SK-N-SH (cell line): ENCODE results near the gene RNF146. TPM values are rescaled to one million over a fixed set of nuclear protein-coding genes. Genes with fewer than 3 reads are reported as not detected.

ENCODE experiments used
- CTCF ChIA-PET: fragments of 300-600, 350-600 bp; formaldehyde crosslinking; extraction: SDS; loops from one replicate; lab custom pipeline; 2021; lab: Yijun Ruan, JAX
- POLR2A ChIA-PET: fragments of 350-600 bp; sonication (Branson Sonifier 250); formaldehyde crosslinking; extraction: SDS; loops from one replicate; lab custom pipeline; 2020; ENCODE audit warnings: antibody characterized with exemption, inconsistent platforms; lab: Yijun Ruan, JAX
- DNase-seq: peaks from one replicate; pipeline ENCODE4 v3.0.0; 2012
- H2AFZ ChIP-seq: fragments of 200-600 bp; sonication (generic); 2 replicates; pipeline ENCODE4 v1.8.1; 2016; ENCODE audit warnings: antibody characterized with exemption, mild to moderate bottlenecking, low read depth
- H3F3A ChIP-seq: fragments of 200-600 bp; sonication (generic); replicated peaks from 2 replicates; pipeline ENCODE3; 2016; ENCODE audit warnings: antibody characterized with exemption, mild to moderate bottlenecking; ENCODE audit not compliant: insufficient read depth
- H3K27ac ChIP-seq, 2 experiments: fragments of 200-500 bp in 1 of 2; fragments of 200-600 bp in 1 of 2; sonication (Bioruptor generic) in 1 of 2; sonication (generic), shearing (Covaris generic) in 1 of 2; 2 replicates each; pipeline versions ENCODE4 v1.5.1 to v1.6.1; 2014 to 2016; ENCODE audit warnings: low read depth in 2 of 2, inconsistent platforms in 1 of 2, low read length in 1 of 2, mild to moderate bottlenecking in 1 of 2, mixed read lengths in 1 of 2
- H3K27me3 ChIP-seq: fragments of 200-600 bp; sonication (generic), shearing (Covaris generic); 2 replicates; pipeline ENCODE4 v1.6.1; 2016; ENCODE audit warnings: mixed run types; ENCODE audit not compliant: insufficient read depth
- H3K36me3 ChIP-seq, 2 experiments: fragments of 200-500 bp in 1 of 2; fragments of 200-600 bp in 1 of 2; sonication (Bioruptor generic) in 1 of 2; sonication (generic) in 1 of 2; replicated peaks in 1 of 2; 2 replicates each; pipeline versions ENCODE3 to v1.5.1; 2014 to 2016; ENCODE audit warnings: low read length in 1 of 2, mild to moderate bottlenecking in 1 of 2; ENCODE audit not compliant: insufficient read depth in 2 of 2, control insufficient read depth in 1 of 2
- H3K4me1 ChIP-seq, 2 experiments: fragments of 200-500 bp in 1 of 2; fragments of 200-600 bp in 1 of 2; sonication (Bioruptor generic) in 1 of 2; sonication (generic), shearing (Covaris generic) in 1 of 2; 2 replicates each; pipeline versions ENCODE4 v1.5.1 to v1.6.1; 2014 to 2016; ENCODE audit warnings: low read depth in 1 of 2, low read length in 1 of 2, mixed run types in 1 of 2; ENCODE audit not compliant: insufficient read depth in 2 of 2, control insufficient read depth in 1 of 2
- H3K4me2 ChIP-seq: fragments of 200-600 bp; sonication (generic), shearing (Covaris generic); 2 replicates; pipeline ENCODE4 v1.6.1; 2017; ENCODE audit warnings: mixed run types
- H3K4me3 ChIP-seq, 2 experiments: fragments of 200-500 bp in 1 of 2; fragments of 200-600 bp in 1 of 2; sonication (Bioruptor generic) in 1 of 2; sonication (generic), shearing (Covaris generic) in 1 of 2; 2 replicates each; pipeline versions ENCODE4 v1.5.1 to v1.8.1; 2014 to 2016; ENCODE audit warnings: low read depth in 2 of 2, inconsistent platforms in 1 of 2, low read length in 1 of 2, mild to moderate bottlenecking in 1 of 2, mixed read lengths in 1 of 2, moderate library complexity in 1 of 2
- H3K79me2 ChIP-seq: fragments of 200-600 bp; sonication (generic); 2 replicates; pipeline ENCODE4 v1.8.1; 2017; ENCODE audit warnings: mild to moderate bottlenecking; ENCODE audit not compliant: insufficient read depth
- H3K9ac ChIP-seq: fragments of 200-600 bp; sonication (generic); 2 replicates; pipeline ENCODE4 v1.6.1; 2017; ENCODE audit warnings: mixed run types
- H3K9me2 ChIP-seq: fragments of 200-600 bp; sonication (generic); 2 replicates; pipeline ENCODE4 v1.6.1; 2017; ENCODE audit warnings: mixed run types
- H3K9me3 ChIP-seq: fragments of 200-600 bp; sonication (generic); 2 replicates; pipeline ENCODE4 v1.6.1; 2017; ENCODE audit warnings: mixed run types, mild to moderate bottlenecking, moderate library complexity
- H4K20me1 ChIP-seq: fragments of 200-600 bp; sonication (generic); 2 replicates; pipeline ENCODE4 v1.6.1; 2017; ENCODE audit warnings: mild to moderate bottlenecking, mixed run types; ENCODE audit not compliant: insufficient read depth
- CHD2 ChIP-seq: fragments of 150-350 bp; IDR thresholded peaks from 2 replicates; pipeline ENCODE4 v1.6.1; 2018; ENCODE audit warnings: low read length; ENCODE audit not compliant: partially characterized antibody
- ELF1 ChIP-seq: IDR thresholded peaks from 2 replicates; pipeline ENCODE4 v1.4.0; 2012
- NRF1 ChIP-seq: IDR thresholded peaks from 2 replicates; pipeline ENCODE4 v1.6.1; 2012; ENCODE audit warnings: low read depth, mild to moderate bottlenecking, low read length
- POLR2AphosphoS5 ChIP-seq: IDR thresholded peaks from 2 replicates; pipeline ENCODE4 v1.6.1; 2012; ENCODE audit warnings: low read depth, low read length
- RAD21 ChIP-seq: IDR thresholded peaks from 2 replicates; pipeline ENCODE4 v1.6.1; 2012; ENCODE audit warnings: mild to moderate bottlenecking, low read length
- RFX5 ChIP-seq: IDR thresholded peaks from 2 replicates; pipeline ENCODE4 v1.6.1; 2012; ENCODE audit warnings: mild to moderate bottlenecking, improper control_type of control experiment, low read length
- SMC3 ChIP-seq: IDR thresholded peaks from 2 replicates; pipeline ENCODE4 v1.6.1; 2012; ENCODE audit warnings: low read depth, low read length, improper control_type of control experiment
- WGBS: methylation state at CpG from one replicate; pipeline ENCODE4 v1.1.6; 2017; ENCODE audit warnings: low lambda C conversion rate; 5-methylcytosine and 5-hydroxymethylcytosine counted together
- polyA plus RNA-seq, 3 experiments: library from polyadenylated mRNA; depleted of rRNA; stranded (reverse); fragments of >200 nt; gene quantifications; 2 replicates each; pipeline ENCODE4 v1.2.3, GENCODE V29; 2012
- TF ChIP-seq, protein P1 (sequence below): IDR thresholded peaks from 2 replicates; pipeline ENCODE4; 2012
- TF ChIP-seq, protein P2 (sequence below): fragments of 150-350 bp; IDR thresholded peaks from 2 replicates; pipeline ENCODE4 v1.6.1; 2016; ENCODE audit warnings: mild to moderate bottlenecking, low read depth, low read length
- TF ChIP-seq, protein P3 (sequence below): IDR thresholded peaks from 2 replicates; pipeline ENCODE4 v1.4.0; 2012; ENCODE audit warnings: low read depth

The RNF146 gene
- polyA plus RNA-seq, 1 of the 3 experiments (the other 2 are of a cell fraction): 29.2 TPM

DNA sequence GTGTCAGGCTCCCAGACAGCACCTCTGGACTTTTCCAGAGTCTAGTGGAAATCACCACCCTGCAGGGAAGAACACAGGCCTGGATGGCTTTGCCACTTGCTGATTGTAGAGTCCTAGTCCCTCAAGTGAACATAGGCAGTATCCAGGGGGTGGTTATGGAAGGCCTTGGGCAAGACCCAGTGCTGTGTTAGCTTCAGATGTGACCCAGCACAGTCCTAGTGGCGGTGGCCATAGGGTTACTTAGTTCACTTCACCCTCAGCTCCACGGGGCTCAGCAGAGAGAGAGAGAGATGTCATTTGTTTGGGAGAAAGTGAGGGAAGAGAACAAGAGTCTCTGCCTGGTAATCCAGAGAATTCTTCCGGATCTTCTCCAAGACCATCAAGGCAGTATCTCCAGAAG lies 37.3 kb downstream of the RNF146 start:
- H3K36me3 ChIP-seq: peaks cover 5 to 37% of the 10 kb centered on the region in 2 experiments
- H3K27ac ChIP-seq: no peak overlapping the region
- peaks cover 6 to 15% of the 10 kb centered on the region in 2 experiments; a peak in 3 of 4 replicates for H3K4me1 ChIP-seq
- no peaks in the 10 kb centered on the region for H3K9me2 ChIP-seq
- TF ChIP-seq CHD2 (no peak), ELF1 (no peak), POLR2AphosphoS5 (no peak), RFX5 (no peak)
- TF ChIP-seq, protein P1, sequence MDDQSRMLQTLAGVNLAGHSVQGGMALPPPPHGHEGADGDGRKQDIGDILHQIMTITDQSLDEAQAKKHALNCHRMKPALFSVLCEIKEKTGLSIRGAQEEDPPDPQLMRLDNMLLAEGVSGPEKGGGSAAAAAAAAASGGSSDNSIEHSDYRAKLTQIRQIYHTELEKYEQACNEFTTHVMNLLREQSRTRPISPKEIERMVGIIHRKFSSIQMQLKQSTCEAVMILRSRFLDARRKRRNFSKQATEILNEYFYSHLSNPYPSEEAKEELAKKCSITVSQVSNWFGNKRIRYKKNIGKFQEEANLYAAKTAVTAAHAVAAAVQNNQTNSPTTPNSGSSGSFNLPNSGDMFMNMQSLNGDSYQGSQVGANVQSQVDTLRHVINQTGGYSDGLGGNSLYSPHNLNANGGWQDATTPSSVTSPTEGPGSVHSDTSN: no peak
- TF ChIP-seq, all 33 proteins: peak for 0
- no peak overlapping the region for H3K4me3 ChIP-seq
- no peak overlapping the region for H2AFZ ChIP-seq
- peaks cover 26% of the 10 kb centered on the region for H3F3A ChIP-seq
- ChIA-PET POLR2A (no interaction called here), CTCF (interaction anchor here (0.7 to 4.3 kb wide), 14 partner anchors 11 to 236 kb away, joined by 3 to 23 read pairs (median 4); partner anchors contain the start of genes MTCL3 and RNF146)
- H4K20me1 ChIP-seq: peaks cover 9% of the 10 kb centered on the region; the same call in 1 of the 2 replicates
- no peaks in the 10 kb centered on the region for H3K27me3 ChIP-seq
- H3K4me2 ChIP-seq: no peak overlapping the region
- no peak overlapping the region for H3K9ac ChIP-seq
- WGBS: 85% methylated on average over 3 of the region's 3 CpGs
- peaks cover 58% of the 10 kb centered on the region for H3K79me2 ChIP-seq
- DNase-seq: no peak
- no peaks in the 10 kb centered on the region for H3K9me3 ChIP-seq

DNA sequence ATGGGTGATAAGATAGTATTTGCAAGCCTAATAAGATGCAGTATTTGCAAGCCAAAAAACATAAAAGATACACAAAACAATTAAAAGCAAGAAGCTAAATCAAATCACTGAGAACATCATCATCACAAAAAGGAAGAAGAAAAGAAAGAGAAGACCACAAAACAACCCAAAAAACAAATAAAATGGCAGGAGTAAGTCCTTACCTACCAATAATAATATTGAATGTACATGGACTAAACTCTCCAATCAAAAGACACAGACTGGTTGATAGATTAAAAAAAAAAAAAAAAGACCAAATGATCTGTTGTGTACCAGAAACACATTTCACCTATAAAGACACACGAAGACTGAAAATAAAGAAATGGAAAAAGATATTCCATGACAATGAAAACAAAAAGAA lies 39.1 kb downstream of the RNF146 start:
- Histone ChIP-seq H4K20me1 (peaks cover 5% of the 10 kb centered on the region; the same call in 1 of the 2 replicates), H2AFZ (no peak overlapping the region), H3F3A (peaks cover 14% of the 10 kb centered on the region), H3K79me2 (peaks cover 63% of the 10 kb centered on the region), H3K9me3 (no peaks in the 10 kb centered on the region), H3K27ac (no peak overlapping the region), H3K4me1 (peaks cover 4 to 7% of the 10 kb centered on the region in 2 experiments; a peak in 2 of 4 replicates), H3K9me2 (no peaks in the 10 kb centered on the region), H3K36me3 (peaks cover 11 to 44% of the 10 kb centered on the region in 2 experiments), H3K4me2 (no peak overlapping the region), H3K4me3 (no peak overlapping the region), H3K9ac (no peak overlapping the region), H3K27me3 (no peaks in the 10 kb centered on the region)
- no peak for TF ChIP-seq ELF1
- TF ChIP-seq, protein P2, sequence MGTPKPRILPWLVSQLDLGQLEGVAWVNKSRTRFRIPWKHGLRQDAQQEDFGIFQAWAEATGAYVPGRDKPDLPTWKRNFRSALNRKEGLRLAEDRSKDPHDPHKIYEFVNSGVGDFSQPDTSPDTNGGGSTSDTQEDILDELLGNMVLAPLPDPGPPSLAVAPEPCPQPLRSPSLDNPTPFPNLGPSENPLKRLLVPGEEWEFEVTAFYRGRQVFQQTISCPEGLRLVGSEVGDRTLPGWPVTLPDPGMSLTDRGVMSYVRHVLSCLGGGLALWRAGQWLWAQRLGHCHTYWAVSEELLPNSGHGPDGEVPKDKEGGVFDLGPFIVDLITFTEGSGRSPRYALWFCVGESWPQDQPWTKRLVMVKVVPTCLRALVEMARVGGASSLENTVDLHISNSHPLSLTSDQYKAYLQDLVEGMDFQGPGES: no peak
- no peak for TF ChIP-seq NRF1
- TF ChIP-seq RAD21: no peak
- TF ChIP-seq, protein P1: no peak
- TF ChIP-seq, protein P3, sequence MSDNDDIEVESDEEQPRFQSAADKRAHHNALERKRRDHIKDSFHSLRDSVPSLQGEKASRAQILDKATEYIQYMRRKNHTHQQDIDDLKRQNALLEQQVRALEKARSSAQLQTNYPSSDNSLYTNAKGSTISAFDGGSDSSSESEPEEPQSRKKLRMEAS: no peak
- TF ChIP-seq SMC3: no peak
- no peak for DNase-seq
- ChIA-PET CTCF (interaction anchor here (1.4 to 2.6 kb wide), 2 partner anchors 11 to 17 kb away, joined by 3 to 8 read pairs; no protein-coding TSS in a partner anchor), POLR2A (no interaction called here)
- WGBS: 93% methylated on average over 1 of the region's 1 CpG
